Astrocyte (in vitro differentiated cells and primary cell): ENCODE results near the gene ENHO.

ENCODE experiments used
- EZH2 ChIP-seq: IDR thresholded peaks from 2 replicates; pipeline ENCODE4 v1.6.1; 2012; ENCODE audit warnings: mild to moderate bottlenecking, low read length, inconsistent platforms; ENCODE audit not compliant: insufficient read depth
- TF ChIP-seq, protein P1 (sequence below): IDR thresholded peaks from 2 replicates; pipeline ENCODE4 v1.5.1; 2011; ENCODE audit warnings: low read depth, mild to moderate bottlenecking, inconsistent platforms, low read length, moderate library complexity; ENCODE audit not compliant: insufficient read depth

- TF ChIP-seq, protein P1, sequence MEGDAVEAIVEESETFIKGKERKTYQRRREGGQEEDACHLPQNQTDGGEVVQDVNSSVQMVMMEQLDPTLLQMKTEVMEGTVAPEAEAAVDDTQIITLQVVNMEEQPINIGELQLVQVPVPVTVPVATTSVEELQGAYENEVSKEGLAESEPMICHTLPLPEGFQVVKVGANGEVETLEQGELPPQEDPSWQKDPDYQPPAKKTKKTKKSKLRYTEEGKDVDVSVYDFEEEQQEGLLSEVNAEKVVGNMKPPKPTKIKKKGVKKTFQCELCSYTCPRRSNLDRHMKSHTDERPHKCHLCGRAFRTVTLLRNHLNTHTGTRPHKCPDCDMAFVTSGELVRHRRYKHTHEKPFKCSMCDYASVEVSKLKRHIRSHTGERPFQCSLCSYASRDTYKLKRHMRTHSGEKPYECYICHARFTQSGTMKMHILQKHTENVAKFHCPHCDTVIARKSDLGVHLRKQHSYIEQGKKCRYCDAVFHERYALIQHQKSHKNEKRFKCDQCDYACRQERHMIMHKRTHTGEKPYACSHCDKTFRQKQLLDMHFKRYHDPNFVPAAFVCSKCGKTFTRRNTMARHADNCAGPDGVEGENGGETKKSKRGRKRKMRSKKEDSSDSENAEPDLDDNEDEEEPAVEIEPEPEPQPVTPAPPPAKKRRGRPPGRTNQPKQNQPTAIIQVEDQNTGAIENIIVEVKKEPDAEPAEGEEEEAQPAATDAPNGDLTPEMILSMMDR, result no peak
- TF ChIP-seq EZH2, result no peak
Observed at GRCh38 chr9:34515959-34516358, 6.8 kb downstream of the ENHO start.
